Measurements from ENCODE around the gene ALG12.
"Not testable (repeated sequence)": the region's sequence is repeated elsewhere in the genome, so short reads cannot be mapped to it uniquely, and the experiment has no call there.

ALG12 gene

DNA sequence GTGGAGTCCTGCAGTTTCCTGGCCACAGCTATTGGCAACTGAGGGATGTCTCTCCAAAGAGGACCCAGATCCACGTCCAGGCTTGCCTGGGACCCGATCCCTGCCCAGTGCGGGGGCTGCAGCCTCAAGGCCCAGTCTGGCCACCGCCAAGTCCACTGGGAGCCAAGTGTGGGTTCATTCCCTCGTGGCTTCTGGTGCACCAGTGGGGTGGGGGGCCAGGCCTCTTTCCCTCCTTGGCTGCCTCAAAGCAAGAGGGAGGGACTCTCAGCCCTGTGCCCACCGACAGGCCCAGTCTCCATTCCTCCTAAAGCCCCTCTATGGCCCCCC lies 29.0 kb upstream of the ALG12 start:
- peaks cover 34% of the 10 kb centered on the region for H3K27me3 ChIP-seq (replicated peaks; ENCODE audit: insufficient read depth, low read length)
- no peak overlapping the region for H3K4me2 ChIP-seq (ENCODE audit: low read depth, low read length)

DNA sequence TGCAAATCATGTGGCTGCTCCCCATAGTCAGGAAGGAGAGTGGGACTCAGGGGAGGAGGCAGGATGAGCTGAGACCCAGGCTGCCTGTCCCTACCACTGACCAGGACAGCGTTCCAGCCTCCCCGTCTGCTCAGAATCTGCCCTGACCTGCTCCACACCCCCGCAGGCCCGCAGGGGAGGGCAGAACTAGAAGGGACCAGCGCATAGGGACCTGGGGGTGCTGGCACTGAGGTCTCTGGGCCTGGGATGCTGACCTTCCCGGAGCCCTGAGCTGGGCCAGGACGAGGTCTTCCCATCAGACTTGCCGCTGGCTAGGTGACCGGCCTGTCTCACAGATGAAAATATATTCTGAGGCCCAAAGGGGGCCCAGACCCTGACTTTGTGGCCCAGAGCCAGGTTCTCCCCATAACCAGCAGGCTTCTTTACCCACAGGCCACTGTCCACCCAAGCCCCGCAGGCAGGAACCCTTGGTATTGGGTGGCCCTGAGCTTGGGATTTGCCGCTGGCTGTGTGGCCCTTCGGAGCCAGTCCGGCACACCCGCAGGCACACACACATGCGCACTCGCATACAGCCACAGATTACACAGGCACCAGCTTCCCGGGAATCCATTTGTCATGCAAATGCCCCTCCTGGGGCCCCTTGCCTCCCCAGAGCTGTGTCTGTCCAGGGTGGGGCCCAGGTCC lies 28.5 kb upstream of the ALG12 start:
- Histone ChIP-seq H3K4me1 (ENCODE audit: low read length) (no peaks in the 10 kb centered on the region), H3K27ac (ENCODE audit: low read length) (no peak overlapping the region), H3K27me3 (replicated peaks; ENCODE audit: insufficient read depth, low read length) (peaks cover 34% of the 10 kb centered on the region), H3K4me3 (ENCODE audit: low read length) (no peak overlapping the region), H3F3A (ENCODE audit: insufficient read depth, low read length) (no peaks in the 10 kb centered on the region), H3K9ac (ENCODE audit: low read length) (no peak overlapping the region), H3K4me2 (ENCODE audit: low read depth, low read length) (no peak overlapping the region), H3K9me2 (replicated peaks; ENCODE audit: insufficient read depth, low read length) (no peaks in the 10 kb centered on the region), H2AFZ (ENCODE audit: low read length) (no peak overlapping the region), H3K79me2 (ENCODE audit: low read length) (no peaks in the 10 kb centered on the region), H3K36me3 (replicated peaks; ENCODE audit: insufficient read depth, low read length) (no peaks in the 10 kb centered on the region), H4K20me1 (ENCODE audit: insufficient read depth, low read length) (no peaks in the 10 kb centered on the region), H3K9me3 (replicated peaks; ENCODE audit: insufficient read depth, low read length) (no peaks in the 10 kb centered on the region)
- TF ChIP-seq EZH2 (optimal IDR thresholded peaks at IDR 0.05; ENCODE audit: low read depth, low read length): no peak
- TF ChIP-seq, protein P1, sequence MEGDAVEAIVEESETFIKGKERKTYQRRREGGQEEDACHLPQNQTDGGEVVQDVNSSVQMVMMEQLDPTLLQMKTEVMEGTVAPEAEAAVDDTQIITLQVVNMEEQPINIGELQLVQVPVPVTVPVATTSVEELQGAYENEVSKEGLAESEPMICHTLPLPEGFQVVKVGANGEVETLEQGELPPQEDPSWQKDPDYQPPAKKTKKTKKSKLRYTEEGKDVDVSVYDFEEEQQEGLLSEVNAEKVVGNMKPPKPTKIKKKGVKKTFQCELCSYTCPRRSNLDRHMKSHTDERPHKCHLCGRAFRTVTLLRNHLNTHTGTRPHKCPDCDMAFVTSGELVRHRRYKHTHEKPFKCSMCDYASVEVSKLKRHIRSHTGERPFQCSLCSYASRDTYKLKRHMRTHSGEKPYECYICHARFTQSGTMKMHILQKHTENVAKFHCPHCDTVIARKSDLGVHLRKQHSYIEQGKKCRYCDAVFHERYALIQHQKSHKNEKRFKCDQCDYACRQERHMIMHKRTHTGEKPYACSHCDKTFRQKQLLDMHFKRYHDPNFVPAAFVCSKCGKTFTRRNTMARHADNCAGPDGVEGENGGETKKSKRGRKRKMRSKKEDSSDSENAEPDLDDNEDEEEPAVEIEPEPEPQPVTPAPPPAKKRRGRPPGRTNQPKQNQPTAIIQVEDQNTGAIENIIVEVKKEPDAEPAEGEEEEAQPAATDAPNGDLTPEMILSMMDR (IDR thresholded peaks at IDR 0.05; ENCODE audit: low read length): no peak
- no peak for TF ChIP-seq EZH2phosphoT487 (IDR thresholded peaks at IDR 0.05; ENCODE audit: low read length)
- DNase-seq: no peak

More for the DNA sequence above, 29.0 kb upstream of the ALG12 start:
- Histone ChIP-seq H2AFZ (ENCODE audit: low read length) (no peak overlapping the region), H3K4me1 (ENCODE audit: low read length) (no peaks in the 10 kb centered on the region), H3K36me3 (replicated peaks; ENCODE audit: insufficient read depth, low read length) (no peaks in the 10 kb centered on the region), H3K9me3 (replicated peaks; ENCODE audit: insufficient read depth, low read length) (no peaks in the 10 kb centered on the region), H3K4me3 (ENCODE audit: low read length) (no peak overlapping the region), H3K9me2 (replicated peaks; ENCODE audit: insufficient read depth, low read length) (no peaks in the 10 kb centered on the region), H3F3A (ENCODE audit: insufficient read depth, low read length) (no peaks in the 10 kb centered on the region), H3K9ac (ENCODE audit: low read length) (no peak overlapping the region), H3K79me2 (ENCODE audit: low read length) (no peaks in the 10 kb centered on the region), H3K27ac (ENCODE audit: low read length) (no peak overlapping the region), H4K20me1 (ENCODE audit: insufficient read depth, low read length) (no peaks in the 10 kb centered on the region)
- TF ChIP-seq EZH2 (optimal IDR thresholded peaks at IDR 0.05; ENCODE audit: low read depth, low read length) (no peak), EZH2phosphoT487 (IDR thresholded peaks at IDR 0.05; ENCODE audit: low read length) (no peak)
- TF ChIP-seq, protein P1 (IDR thresholded peaks at IDR 0.05; ENCODE audit: low read length): no peak
- DNase-seq: no peak

DNA sequence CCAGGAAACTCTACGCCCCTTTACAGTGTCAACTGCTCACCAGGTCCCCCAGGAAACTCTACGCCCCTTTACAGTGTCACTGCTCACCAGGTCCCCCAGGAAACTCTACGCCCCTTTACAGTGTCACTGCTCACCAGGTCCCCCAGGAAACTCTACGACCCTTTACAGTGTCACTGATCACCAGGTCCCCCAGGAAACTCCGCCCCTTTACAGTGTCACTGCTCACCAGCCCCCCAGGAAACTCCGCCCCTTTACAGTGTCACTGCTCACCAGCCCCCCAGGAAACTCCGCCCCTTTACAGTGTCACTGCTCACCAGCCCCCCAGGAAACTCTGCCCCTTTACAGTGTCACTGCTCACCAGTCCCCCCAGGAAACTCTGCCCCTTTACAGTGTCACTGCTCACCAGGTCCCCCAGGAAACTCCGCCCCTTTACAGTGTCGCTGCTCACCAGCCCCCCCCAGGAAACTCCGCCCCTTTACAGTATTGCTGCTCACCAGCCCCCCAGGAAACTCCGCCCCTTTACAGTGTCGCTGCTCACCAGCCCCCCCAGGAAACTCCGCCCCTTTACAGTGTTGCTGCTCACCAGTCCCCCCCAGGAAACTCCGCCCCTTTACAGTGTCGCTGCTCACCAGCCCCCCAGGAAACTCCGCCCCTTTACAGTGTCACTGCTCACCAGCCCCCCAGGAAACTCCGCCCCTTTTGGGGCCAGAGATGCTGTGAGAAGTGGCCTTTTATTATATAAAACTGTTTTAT lies 27.0 kb upstream of the ALG12 start:
- H4K20me1 ChIP-seq (ENCODE audit: insufficient read depth, low read length); DNase-seq: not testable (repeated sequence)

DNA sequence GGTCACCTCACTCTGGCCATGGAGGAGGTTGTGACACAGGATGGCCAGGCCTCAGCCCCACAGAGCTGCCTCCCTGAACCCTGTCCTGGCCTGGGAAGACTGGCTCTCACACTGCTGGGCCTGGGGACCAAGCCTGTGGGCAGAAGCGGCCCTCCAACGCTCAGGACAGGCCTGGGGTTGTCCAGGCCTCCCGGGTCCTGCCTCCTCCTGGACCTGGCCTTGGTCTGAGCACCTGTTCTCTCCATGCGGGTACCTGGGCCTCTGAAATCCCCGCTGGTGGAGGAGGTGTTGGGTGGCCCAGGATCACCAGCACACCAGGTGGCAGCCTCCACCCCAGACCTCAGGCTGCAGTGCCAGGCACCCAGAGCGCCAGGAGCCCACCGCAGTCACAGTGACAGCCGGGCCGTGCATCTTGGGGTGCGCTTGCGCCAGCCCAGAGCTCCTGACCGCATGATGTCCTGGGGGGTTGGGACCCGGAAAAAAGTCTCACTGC lies 26.2 kb upstream of the ALG12 start:
- TF ChIP-seq EZH2phosphoT487 (IDR thresholded peaks at IDR 0.05; ENCODE audit: low read length): no peak
- TF ChIP-seq, protein P1 (IDR thresholded peaks at IDR 0.05; ENCODE audit: low read length): no peak
- TF ChIP-seq EZH2 (optimal IDR thresholded peaks at IDR 0.05; ENCODE audit: low read depth, low read length): no peak
- Histone ChIP-seq H4K20me1 (ENCODE audit: insufficient read depth, low read length) (no peaks in the 10 kb centered on the region), H3K27me3 (replicated peaks; ENCODE audit: insufficient read depth, low read length) (peaks cover 28% of the 10 kb centered on the region), H3K79me2 (ENCODE audit: low read length) (no peaks in the 10 kb centered on the region), H3K4me2 (ENCODE audit: low read depth, low read length) (no peak overlapping the region), H3K36me3 (replicated peaks; ENCODE audit: insufficient read depth, low read length) (no peaks in the 10 kb centered on the region), H2AFZ (ENCODE audit: low read length) (no peak overlapping the region), H3K9me2 (replicated peaks; ENCODE audit: insufficient read depth, low read length) (no peaks in the 10 kb centered on the region), H3K27ac (ENCODE audit: low read length) (no peak overlapping the region), H3K4me1 (ENCODE audit: low read length) (no peaks in the 10 kb centered on the region), H3K9me3 (replicated peaks; ENCODE audit: insufficient read depth, low read length) (no peaks in the 10 kb centered on the region), H3K4me3 (ENCODE audit: low read length) (no peak overlapping the region), H3K9ac (ENCODE audit: low read length) (no peak overlapping the region), H3F3A (ENCODE audit: insufficient read depth, low read length) (no peaks in the 10 kb centered on the region)
- DNase-seq: no peak

More for the DNA sequence above, 27.0 kb upstream of the ALG12 start:
- peaks cover 34% of the 10 kb centered on the region for H3K27me3 ChIP-seq (replicated peaks; ENCODE audit: insufficient read depth, low read length)
- not testable (repeated sequence) for H3K4me3 ChIP-seq (ENCODE audit: low read length); H3K4me1 ChIP-seq (ENCODE audit: low read length); H3K27ac ChIP-seq (ENCODE audit: low read length); H3F3A ChIP-seq (ENCODE audit: insufficient read depth, low read length); H3K9me2 ChIP-seq (replicated peaks; ENCODE audit: insufficient read depth, low read length); H3K4me2 ChIP-seq (ENCODE audit: low read depth, low read length); H3K9me3 ChIP-seq (replicated peaks; ENCODE audit: insufficient read depth, low read length); H2AFZ ChIP-seq (ENCODE audit: low read length); H3K36me3 ChIP-seq (replicated peaks; ENCODE audit: insufficient read depth, low read length); H3K79me2 ChIP-seq (ENCODE audit: low read length); H3K9ac ChIP-seq (ENCODE audit: low read length)
